COLO668 (cell line): Measurements from ENCODE around the gene KIF21B.

ENCODE experiments used
- DNase-seq: peaks from one replicate; lab custom pipeline; 2025; ENCODE audit not compliant: unreplicated experiment; lab: John Stamatoyannopoulos, UW

Gene KIF21B

GRCh38 chr1:201000391-201000790, 23.1 kb downstream of the KIF21B start:
- DNase-seq, result no peak

GRCh38 chr1:200999667-201000066, 23.8 kb downstream of the KIF21B start:
- no peak for DNase-seq

- no peak for DNase-seq
Measured at GRCh38 chr1:200998323-200998722, 25.2 kb downstream of the KIF21B start.

GRCh38 chr1:200992382-200993048, 31.0 kb downstream of the KIF21B start:
- DNase-seq, result peak; percentile 89

GRCh38 chr1:200991097-200991614, 32.4 kb downstream of the KIF21B start:
- DNase-seq, result peak; percentile 19

GRCh38 chr1:200990114-200990513, 33.4 kb downstream of the KIF21B start:
- no peak for DNase-seq

- DNase-seq, result no peak
Measured at GRCh38 chr1:200989337-200989736, 34.2 kb downstream of the KIF21B start.

GRCh38 chr1:200988693-200989092, 34.8 kb downstream of the KIF21B start:
- DNase-seq, result no peak

GRCh38 chr1:200985481-200985880, 38.0 kb downstream of the KIF21B start:
- DNase-seq, result no peak

GRCh38 chr1:200983035-200983561, 40.4 kb downstream of the KIF21B start:
- no peak for DNase-seq

- no peak for DNase-seq
Measured at GRCh38 chr1:200982071-200982945, 41.2 kb downstream of the KIF21B start.

GRCh38 chr1:200981278-200981677, 42.2 kb downstream of the KIF21B start:
- DNase-seq, result no peak

- no peak for DNase-seq
Measured at GRCh38 chr1:200980873-200981272, 42.6 kb downstream of the KIF21B start.

- no peak for DNase-seq
Measured at GRCh38 chr1:200980452-200980772, 43.1 kb downstream of the KIF21B start.

GRCh38 chr1:200979574-200980451, 43.7 kb downstream of the KIF21B start:
- peak; percentile 78 for DNase-seq

- no peak for DNase-seq
Measured at GRCh38 chr1:200977071-200977754, 46.3 kb downstream of the KIF21B start.

- DNase-seq, result no peak
Measured at GRCh38 chr1:200976634-200977033, 46.9 kb downstream of the KIF21B start.

- DNase-seq, result no peak
Measured at GRCh38 chr1:200975458-200975857, 48.1 kb downstream of the KIF21B start.

- DNase-seq, result no peak
Measured at GRCh38 chr1:200974711-200975110, 48.8 kb downstream of the KIF21B start.

GRCh38 chr1:200973937-200974657, 49.4 kb downstream of the KIF21B start:
- peak; percentile 11 for DNase-seq
